WI38 (cell line): ENCODE results near the gene FOXN3.

Experiments
- H3K4me3 ChIP-seq: 2 replicates; pipeline ENCODE4 v1.5.1; 2011; ENCODE audit warnings: low read depth, mild to moderate bottlenecking, control low read depth, low read length
- CTCF ChIP-seq: IDR thresholded peaks from 2 replicates; pipeline ENCODE4 v1.5.1; 2012; ENCODE audit warnings: low read depth, mild to moderate bottlenecking, control low read depth, low read length

Gene FOXN3

GRCh38 chr14:89417465-89418225 lies 612 bp upstream of the FOXN3 start:
- peak overlapping the region; percentile 63 for H3K4me3 ChIP-seq
- no peak for TF ChIP-seq CTCF

GRCh38 chr14:89416002-89416995 lies 734 bp downstream of the FOXN3 start:
- H3K4me3 ChIP-seq, result peak overlapping the region; percentile 86
- no peak for TF ChIP-seq CTCF

- peak overlapping the region; percentile 86 for H3K4me3 ChIP-seq
- TF ChIP-seq CTCF, result no peak
Measured at GRCh38 chr14:89415159-89415558, 1.9 kb downstream of the FOXN3 start.

- TF ChIP-seq CTCF, result no peak
- H3K4me3 ChIP-seq, result no peak overlapping the region
Measured at GRCh38 chr14:89411976-89412375, 5.1 kb downstream of the FOXN3 start.

GRCh38 chr14:89409961-89410360 lies 7.1 kb downstream of the FOXN3 start:
- H3K4me3 ChIP-seq, result no peak overlapping the region

GRCh38 chr14:89408907-89409700 lies 7.9 kb downstream of the FOXN3 start:
- no peak overlapping the region for H3K4me3 ChIP-seq
- TF ChIP-seq CTCF, result no peak

More at GRCh38 chr14:89409961-89410360, 7.1 kb downstream of the FOXN3 start:
- no peak for TF ChIP-seq CTCF
